ENCODE results near the gene BACH2.

DNA sequence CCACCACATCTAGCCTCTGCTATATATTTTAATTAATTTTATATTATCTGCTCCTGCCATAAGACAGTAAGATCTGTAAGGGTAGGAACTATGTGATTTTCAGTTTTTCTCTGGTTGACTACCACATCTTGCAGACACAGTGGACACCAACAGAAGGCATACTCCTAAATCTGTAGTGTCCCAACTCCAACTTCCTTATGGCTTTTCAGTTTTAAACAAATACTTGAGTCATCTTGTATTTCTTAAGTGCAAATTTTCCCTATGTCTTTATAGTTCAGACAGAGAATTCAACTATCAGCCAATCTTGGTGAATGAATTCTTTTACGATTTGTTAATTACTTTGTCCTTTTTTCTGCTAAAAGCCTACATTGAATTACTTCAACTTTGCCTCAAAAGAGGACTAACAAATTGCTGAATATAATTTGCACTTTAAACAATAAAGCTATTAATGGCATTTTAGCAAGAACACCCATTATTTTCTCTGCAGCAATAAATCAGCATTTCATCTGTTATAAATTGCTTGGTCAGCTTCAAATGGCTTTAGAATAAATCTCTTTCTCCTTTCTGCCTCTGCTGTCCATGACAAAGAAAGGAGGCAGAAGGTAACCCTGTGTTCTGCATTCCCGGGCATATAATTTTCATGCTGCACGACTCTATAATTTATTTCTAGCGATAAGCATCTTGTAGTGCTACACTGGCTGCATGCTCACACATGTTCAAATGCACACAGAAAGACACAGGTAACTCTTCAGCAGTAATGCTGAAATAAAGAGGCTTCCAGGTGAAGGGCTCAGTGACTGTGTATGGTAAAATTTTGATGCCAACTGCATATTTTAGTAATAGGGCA, 144.8 kb downstream of the BACH2 start:
- TF ChIP-seq CTCF (IDR thresholded peaks at IDR 0.05) = no peak
- no peak for TF ChIP-seq POLR2AphosphoS5 (IDR thresholded peaks at IDR 0.05; ENCODE audit: insufficient read depth in 1 of 2, low read depth in 1 of 2)
